ENCODE measurements around the gene SELENOO. TPM values are rescaled to one million over a fixed set of nuclear protein-coding genes. Genes with fewer than 3 reads are reported as not detected.

SELENOO gene
- total RNA-seq, 4 donors from 2014 or later = 27.4 to 66.1 (median 36.1) TPM

DNA sequence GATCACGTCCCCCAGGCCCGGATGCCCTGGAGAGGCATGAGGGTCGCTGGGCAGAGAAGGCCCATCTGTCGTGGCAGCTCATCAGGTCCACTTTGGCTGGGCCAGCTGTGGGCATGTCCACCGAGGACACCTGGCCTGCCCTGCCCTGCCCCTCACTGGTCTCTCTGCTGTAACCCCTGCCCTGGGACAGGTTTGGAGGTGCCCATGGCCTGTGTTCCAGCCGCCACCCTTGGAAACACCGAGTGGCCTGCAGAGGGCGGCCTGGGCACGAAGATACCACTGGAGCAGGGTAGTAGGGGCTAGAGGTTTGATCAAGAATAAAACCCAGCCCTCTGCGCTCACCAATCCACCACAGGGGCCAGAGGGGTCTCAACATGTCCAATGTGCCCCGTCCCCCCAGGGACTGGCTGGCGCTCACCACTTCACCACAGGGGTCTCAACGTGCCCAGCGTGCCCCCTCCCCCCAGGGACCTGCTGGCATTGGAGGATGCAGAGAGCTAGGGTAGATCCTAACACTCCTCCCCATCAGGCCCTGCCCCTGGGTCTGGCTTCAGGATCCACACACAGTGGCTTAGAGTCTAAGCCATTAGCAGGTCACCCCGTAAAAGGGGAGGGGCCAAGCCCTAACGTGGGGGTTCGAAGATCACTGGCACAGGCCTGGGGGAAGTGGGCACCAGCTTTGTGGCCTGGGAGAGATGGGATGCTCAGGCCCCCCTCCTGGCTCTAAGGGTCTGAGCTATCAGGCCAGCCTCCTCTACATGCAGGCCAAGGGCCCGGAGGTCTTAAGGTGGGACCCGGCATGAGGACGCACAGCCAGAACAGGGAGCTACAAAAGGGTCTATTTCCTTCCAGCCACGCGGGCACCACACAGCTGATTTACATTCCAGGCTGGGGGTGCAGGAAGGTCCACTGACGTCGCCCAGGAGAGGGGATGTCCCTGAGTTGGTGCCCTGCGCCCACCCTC, 51.6 kb downstream of the SELENOO start:
- Histone ChIP-seq H3K36me3 (peaks cover 2% of the 10 kb centered on the region), H3K4me1 (peaks cover 46% of the 10 kb centered on the region), H3K27ac (no peak overlapping the region), H3K27me3 (peaks cover 8% of the 10 kb centered on the region), H3K9me3 (no peaks in the 10 kb centered on the region), H3K4me3 (peak overlapping the region; percentile 62)
- TF ChIP-seq POLR2AphosphoS5 (IDR thresholded peaks at IDR 0.05) = no peak
- TF ChIP-seq, protein P1, sequence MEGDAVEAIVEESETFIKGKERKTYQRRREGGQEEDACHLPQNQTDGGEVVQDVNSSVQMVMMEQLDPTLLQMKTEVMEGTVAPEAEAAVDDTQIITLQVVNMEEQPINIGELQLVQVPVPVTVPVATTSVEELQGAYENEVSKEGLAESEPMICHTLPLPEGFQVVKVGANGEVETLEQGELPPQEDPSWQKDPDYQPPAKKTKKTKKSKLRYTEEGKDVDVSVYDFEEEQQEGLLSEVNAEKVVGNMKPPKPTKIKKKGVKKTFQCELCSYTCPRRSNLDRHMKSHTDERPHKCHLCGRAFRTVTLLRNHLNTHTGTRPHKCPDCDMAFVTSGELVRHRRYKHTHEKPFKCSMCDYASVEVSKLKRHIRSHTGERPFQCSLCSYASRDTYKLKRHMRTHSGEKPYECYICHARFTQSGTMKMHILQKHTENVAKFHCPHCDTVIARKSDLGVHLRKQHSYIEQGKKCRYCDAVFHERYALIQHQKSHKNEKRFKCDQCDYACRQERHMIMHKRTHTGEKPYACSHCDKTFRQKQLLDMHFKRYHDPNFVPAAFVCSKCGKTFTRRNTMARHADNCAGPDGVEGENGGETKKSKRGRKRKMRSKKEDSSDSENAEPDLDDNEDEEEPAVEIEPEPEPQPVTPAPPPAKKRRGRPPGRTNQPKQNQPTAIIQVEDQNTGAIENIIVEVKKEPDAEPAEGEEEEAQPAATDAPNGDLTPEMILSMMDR (IDR thresholded peaks at IDR 0.05) = peak in 1 of 2 donors; percentile 62
- WGBS = 56% methylated on average over 8 of the region's 25 CpGs
- DNase-seq (ENCODE audit: low spot score in 2 of 2) = peak in 1 of 2 donors; percentile 91

DNA sequence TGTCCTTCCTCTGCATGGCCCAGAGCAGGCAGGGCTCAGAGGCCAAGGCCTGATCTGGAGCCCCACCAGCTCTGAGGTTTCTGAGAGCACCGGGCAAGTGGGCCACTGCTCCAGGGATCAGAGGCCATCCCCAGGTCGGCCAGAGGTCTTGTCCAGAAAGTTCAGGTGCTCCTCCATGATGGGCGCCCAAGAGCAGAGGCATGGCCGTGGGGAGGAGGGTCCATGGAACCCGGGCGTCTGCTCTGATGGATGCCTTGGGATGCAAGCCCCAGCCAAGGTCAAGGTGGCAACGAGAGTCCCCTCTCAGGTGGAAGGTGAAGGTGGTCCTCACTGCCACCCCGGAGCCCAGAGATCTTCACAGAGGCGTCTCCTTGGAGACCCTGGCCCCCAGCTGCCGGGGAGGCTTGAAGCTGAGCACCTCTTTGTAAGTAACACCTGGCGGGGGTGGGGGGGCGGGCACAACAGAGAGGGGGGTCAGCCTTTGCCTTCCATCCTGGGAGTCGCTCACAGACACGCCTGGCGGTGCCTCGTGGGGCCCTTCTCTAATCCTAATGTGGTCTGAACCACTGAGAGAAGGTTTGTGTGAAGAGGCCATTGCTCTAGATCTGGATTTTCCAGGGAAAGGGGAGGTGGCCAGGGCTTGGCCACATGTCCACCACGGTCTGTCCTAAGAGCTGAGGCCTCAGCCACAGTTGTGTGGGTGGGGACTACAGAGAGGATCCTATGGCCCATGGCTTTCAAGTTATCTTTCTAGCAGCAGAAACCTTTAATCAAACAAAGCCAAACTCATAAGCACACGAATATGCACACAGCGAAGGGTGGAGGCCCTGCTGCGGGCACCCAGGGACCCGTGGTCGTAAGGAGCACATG, 52.5 kb downstream of the SELENOO start:
- Histone ChIP-seq H3K4me3 (no peak overlapping the region), H3K4me1 (peaks cover 37% of the 10 kb centered on the region), H3K27ac (no peak overlapping the region), H3K27me3 (peaks cover 16% of the 10 kb centered on the region), H3K36me3 (no peaks in the 10 kb centered on the region), H3K9me3 (no peaks in the 10 kb centered on the region)
- TF ChIP-seq POLR2A (IDR thresholded peaks at IDR 0.05) = no peak
- TF ChIP-seq, protein P1 (IDR thresholded peaks at IDR 0.05) = no peak
- TF ChIP-seq EP300 (IDR thresholded peaks at IDR 0.05) = no peak
- no peak for TF ChIP-seq POLR2AphosphoS5 (IDR thresholded peaks at IDR 0.05)
- 38% methylated on average over 1 of the region's 22 CpGs for WGBS
- no peak for DNase-seq (ENCODE audit: low spot score in 2 of 2)

DNA sequence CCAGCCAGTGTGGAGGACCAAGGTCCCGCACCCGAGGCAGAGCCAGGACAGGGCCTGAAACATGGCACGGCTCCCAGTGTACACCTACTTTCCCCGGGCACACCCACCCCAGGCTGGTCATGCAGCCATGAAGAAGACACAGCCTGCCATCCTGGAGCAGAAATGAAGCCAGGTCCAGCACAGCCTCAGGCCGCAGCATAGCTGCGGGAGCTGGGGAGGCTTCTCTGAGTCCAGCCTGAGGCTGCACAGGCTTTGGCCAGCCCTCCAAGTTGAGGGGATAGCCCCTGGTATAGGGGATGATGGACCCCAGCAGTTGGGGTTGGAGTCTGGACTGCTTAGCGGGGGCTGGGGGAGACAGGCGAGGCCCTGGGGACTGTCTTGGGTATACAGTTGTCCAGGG, 53.1 kb downstream of the SELENOO start:
- TF ChIP-seq, protein P1 (IDR thresholded peaks at IDR 0.05) = no peak
- TF ChIP-seq POLR2AphosphoS5 (IDR thresholded peaks at IDR 0.05) (no peak), EP300 (IDR thresholded peaks at IDR 0.05) (no peak), POLR2A (IDR thresholded peaks at IDR 0.05) (no peak)
- Histone ChIP-seq H3K27ac (no peak overlapping the region), H3K36me3 (no peaks in the 10 kb centered on the region), H3K9me3 (no peaks in the 10 kb centered on the region), H3K27me3 (peaks cover 21% of the 10 kb centered on the region), H3K4me1 (peaks cover 30% of the 10 kb centered on the region), H3K4me3 (no peak overlapping the region)
- no peak for DNase-seq (ENCODE audit: low spot score in 2 of 2)
- WGBS = 76% methylated on average over 3 of the region's 8 CpGs

DNA sequence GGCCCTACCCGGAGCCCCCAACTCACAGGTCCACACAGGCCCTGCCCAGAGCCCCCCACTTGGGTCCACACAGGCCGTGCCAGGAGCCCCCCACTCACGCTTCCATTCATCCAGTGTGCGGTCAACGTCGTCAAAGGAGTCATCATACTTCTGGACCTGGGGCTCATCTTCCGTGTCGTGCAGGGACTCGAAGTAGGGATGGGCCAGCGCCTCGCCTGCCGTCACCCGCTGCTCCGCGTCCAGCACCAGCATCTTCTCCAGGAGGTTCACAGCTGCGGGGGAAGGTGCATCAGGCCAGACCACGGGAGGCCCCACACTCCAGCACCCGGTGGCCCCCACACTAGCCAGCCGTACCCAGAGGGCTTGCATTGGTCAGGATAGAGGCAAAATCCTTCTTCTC, 54.3 kb downstream of the SELENOO start:
- Histone ChIP-seq H3K27ac (no peak overlapping the region), H3K9me3 (no peaks in the 10 kb centered on the region), H3K27me3 (peaks cover 33% of the 10 kb centered on the region), H3K4me1 (peaks cover 19% of the 10 kb centered on the region), H3K4me3 (no peak overlapping the region), H3K36me3 (no peaks in the 10 kb centered on the region)
- DNase-seq (ENCODE audit: low spot score in 2 of 2) = no peak
- 82% methylated on average over 11 of the region's 19 CpGs for WGBS
- TF ChIP-seq POLR2A (IDR thresholded peaks at IDR 0.05) (no peak), EP300 (IDR thresholded peaks at IDR 0.05) (no peak)
- TF ChIP-seq, protein P1 (IDR thresholded peaks at IDR 0.05) = no peak

DNA sequence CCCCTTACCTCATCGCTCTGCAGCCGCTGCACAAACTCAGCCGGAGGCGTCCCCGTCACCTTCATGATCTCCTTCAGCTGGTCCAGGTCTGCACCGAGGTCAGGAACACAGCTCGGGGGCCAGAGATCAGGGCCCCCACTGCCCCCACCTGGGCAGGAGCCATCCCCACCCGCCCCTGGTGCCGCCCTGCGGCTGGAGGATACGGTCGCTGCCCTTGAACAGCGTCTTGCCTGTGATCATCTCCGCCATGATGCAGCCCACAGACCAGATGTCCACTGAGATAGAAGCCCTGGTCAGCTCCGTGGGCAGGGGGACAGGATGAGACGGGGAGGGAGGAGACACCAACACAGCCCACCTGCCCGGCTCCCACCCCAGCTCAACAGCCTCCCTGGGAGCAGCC, 54.8 kb downstream of the SELENOO start:
- Histone ChIP-seq H3K4me3 (no peak overlapping the region), H3K9me3 (no peaks in the 10 kb centered on the region), H3K4me1 (peaks cover 19% of the 10 kb centered on the region), H3K27ac (no peak overlapping the region), H3K36me3 (no peaks in the 10 kb centered on the region), H3K27me3 (peaks cover 38% of the 10 kb centered on the region)
- TF ChIP-seq POLR2AphosphoS5 (IDR thresholded peaks at IDR 0.05) (no peak), EP300 (IDR thresholded peaks at IDR 0.05) (no peak), POLR2A (IDR thresholded peaks at IDR 0.05) (no peak)
- TF ChIP-seq, protein P1 (IDR thresholded peaks at IDR 0.05) = no peak
- DNase-seq (ENCODE audit: low spot score in 2 of 2) = no peak
- 90% methylated on average over 2 of the region's 17 CpGs for WGBS
